HepG2 (cell line): Measurements from ENCODE around the gene SH2D3A. TPM values are rescaled to one million over a fixed set of nuclear protein-coding genes. Genes with fewer than 3 reads are reported as not detected.

Experiments
- ATAC-seq: fragments of 200-7000 bp; cut with Tn5 transposase; 3 replicates; pipeline ENCODE4 v1.9.1; 2020; ENCODE audit warnings: mild to moderate bottlenecking, moderate library complexity
- BruUV-seq: library from RNA; stranded (reverse); fragments of 400-500 nt; replicated peaks from 2 replicates; lab custom pipeline; 2021; lab: Mats Ljungman, UMichigan
- CTCF ChIA-PET: fragments of 300-600 bp; formaldehyde crosslinking; extraction: SDS; loops from one replicate; lab custom pipeline; 2021; ENCODE audit warnings: low total read pairs, inconsistent platforms, low intra/inter-chr PET ratio; lab: Yijun Ruan, JAX
- POLR2A ChIA-PET: fragments of 350-600 bp; sonication (Branson Sonifier 250); formaldehyde crosslinking; loops from one replicate; lab custom pipeline; 2020; ENCODE audit warnings: antibody characterized with exemption, inconsistent platforms; lab: Yijun Ruan, JAX
- DNase-seq: peaks from one replicate; pipeline ENCODE4 v3.0.0-alpha.2; 2015; ENCODE audit warnings: low spot score
- FAIRE-seq: peaks from 3 replicates; lab custom pipeline; 2011; peaks lifted over from hg19 to GRCh38; lab: Jason Lieb, UNC
- H2AFZ ChIP-seq: one replicate; pipeline ENCODE4 v1.6.1; 2011; ENCODE audit warnings: low read length, inconsistent platforms
- H3K27ac ChIP-seq: fragments of 300-600 bp; 3 replicates; pipeline ENCODE4 v1.8.0; 2011; ENCODE audit warnings: mixed run types, mild to moderate bottlenecking, mixed read lengths, low read length, inconsistent platforms; ENCODE audit not compliant: insufficient read depth; ENCODE audit errors: extremely low read length
- H3K27me3 ChIP-seq, 2 experiments: fragments of 200-600 bp in 1 of 2; 2 replicates in 1 of 2; 3 replicates in 1 of 2; pipeline versions ENCODE4 v1.6.0 to v1.8.0; 2011; ENCODE audit warnings: low read length in 2 of 2, mild to moderate bottlenecking in 2 of 2, moderate library complexity in 2 of 2, inconsistent platforms in 1 of 2; ENCODE audit not compliant: insufficient read depth in 2 of 2, control insufficient read depth in 1 of 2
- H3K36me3 ChIP-seq, 2 experiments: fragments of 200-600 bp in 1 of 2; replicated peaks in 1 of 2; 2 replicates in 1 of 2; 3 replicates in 1 of 2; pipeline versions ENCODE4 v1.5.1 to v1.8.0; 2011; ENCODE audit warnings: low read length in 2 of 2, inconsistent platforms in 1 of 2; ENCODE audit not compliant: insufficient read depth in 2 of 2, control insufficient read depth in 1 of 2
- H3K4me1 ChIP-seq: 2 replicates; pipeline ENCODE4 v1.5.1; 2012; ENCODE audit warnings: low read length, inconsistent platforms; ENCODE audit not compliant: insufficient read depth
- H3K4me2 ChIP-seq: 2 replicates; pipeline ENCODE4 v1.6.0; 2011; ENCODE audit warnings: low read depth, low read length, inconsistent platforms
- H3K4me3 ChIP-seq, 3 experiments: fragments of 200-600 bp in 1 of 3; sonication (generic), shearing (Covaris generic) in 1 of 3; replicated peaks in 1 of 3; 2 replicates each; pipeline ENCODE4 v1.5.1; 2011 to 2016; ENCODE audit warnings: low read length in 3 of 3, inconsistent platforms in 2 of 3, low read depth in 2 of 3, mild to moderate bottlenecking in 2 of 3, control low read depth in 1 of 3, mixed read lengths in 1 of 3; ENCODE audit not compliant: insufficient read depth in 1 of 3
- H3K79me2 ChIP-seq: one replicate; pipeline ENCODE4 v1.6.1; 2011; ENCODE audit warnings: low read length, inconsistent platforms; ENCODE audit not compliant: insufficient read depth
- H3K9ac ChIP-seq: 2 replicates; pipeline ENCODE4 v1.6.0; 2011; ENCODE audit warnings: mild to moderate bottlenecking, low read depth, low read length, inconsistent platforms; ENCODE audit not compliant: insufficient read depth
- H3K9me3 ChIP-seq: 2 replicates; pipeline ENCODE4 v1.5.1; 2012; ENCODE audit warnings: mild to moderate bottlenecking, low read length
- H4K20me1 ChIP-seq: 2 replicates; pipeline ENCODE4 v1.6.0; 2011; ENCODE audit warnings: inconsistent platforms, mild to moderate bottlenecking, low read length, moderate library complexity; ENCODE audit not compliant: insufficient read depth
- AKAP8 ChIP-seq: sonication (generic); formaldehyde crosslinking; IDR thresholded peaks from 2 replicates; pipeline ENCODE4 v1.5.1; 2020; ENCODE audit warnings: mild to moderate bottlenecking, missing genetic modification reagents
- ZEB1 ChIP-seq: IDR thresholded peaks from 2 replicates; pipeline ENCODE4 v1.6.1; 2012; ENCODE audit warnings: mild to moderate bottlenecking, low read depth, inconsistent platforms; ENCODE audit not compliant: insufficient replicate concordance
- WGBS: methylation state at CpG from one replicate; pipeline ENCODE4 v1.1.6; 2017; ENCODE audit warnings: low lambda C conversion rate; 5-methylcytosine and 5-hydroxymethylcytosine counted together
- in situ Hi-C: cut with HindIII; loops from 2 replicates; pipeline ENCODE4 v1.10.0; 2017; ENCODE audit warnings: low pct_unique_long_range_greater_than_20kb; ENCODE audit not compliant: extremely low pct_ligation_motif_present
- intact Hi-C: fragments of 100-400 bp; cut with micrococcal nuclease; formaldehyde crosslinking; loops from one replicate; pipeline ENCODE4 v1.10.0; 2022; ENCODE audit not compliant: unreplicated experiment
- polyA plus RNA-seq, 8 experiments: library from polyadenylated mRNA; depleted of rRNA in 3 of 8; stranded (reverse) in 7 of 8; unstranded in 1 of 8; fragments of >200 nt; fragmentation: Illumina TruSeq in 4 of 8; extraction: Trizol in 4 of 8; gene quantifications; 2 replicates each; pipeline versions ENCODE4 v1.2.1 to v1.2.3, GENCODE V29; 2011 to 2016; ENCODE audit warnings: low read depth in 4 of 8, missing spikeins in 1 of 8, mixed read lengths in 1 of 8; ENCODE audit not compliant: insufficient read depth in 1 of 8
- total RNA-seq, 5 experiments: library from RNA; depleted of rRNA; stranded (reverse); fragments of >200 nt; fragmentation: Illumina TruSeq; extraction: Trizol; gene quantifications; 2 replicates each; pipeline ENCODE4 v1.2.3, GENCODE V29; 2016; ENCODE audit warnings: low read depth in 1 of 5
- TF ChIP-seq, protein P1 (sequence below): IDR thresholded peaks from 2 replicates; pipeline ENCODE4 v1.4.0; 2020; ENCODE audit warnings: mild to moderate bottlenecking, missing genetic modification reagents
- TF ChIP-seq, protein P2 (sequence below): sonication (generic); formaldehyde crosslinking; IDR thresholded peaks from 2 replicates; pipeline ENCODE4 v1.4.0; 2020; ENCODE audit warnings: mild to moderate bottlenecking, low read depth, missing genetic modification reagents
- TF ChIP-seq, protein P3 (sequence below): sonication (generic); formaldehyde crosslinking; IDR thresholded peaks from 2 replicates; pipeline ENCODE4 v1.4.0; 2020; ENCODE audit warnings: low read depth, missing genetic modification reagents
- TF ChIP-seq, protein P4 (sequence below): sonication (generic); formaldehyde crosslinking; IDR thresholded peaks from 2 replicates; pipeline ENCODE4; 2020; ENCODE audit warnings: missing genetic modification reagents, mild to moderate bottlenecking, borderline replicate concordance

The SH2D3A gene
- total and polyA plus RNA-seq, 2 of the 13 experiments (the other 11 are each of a cell fraction or from before 2014, with no cell fraction given): 1.0 to 2.2 TPM

DNA sequence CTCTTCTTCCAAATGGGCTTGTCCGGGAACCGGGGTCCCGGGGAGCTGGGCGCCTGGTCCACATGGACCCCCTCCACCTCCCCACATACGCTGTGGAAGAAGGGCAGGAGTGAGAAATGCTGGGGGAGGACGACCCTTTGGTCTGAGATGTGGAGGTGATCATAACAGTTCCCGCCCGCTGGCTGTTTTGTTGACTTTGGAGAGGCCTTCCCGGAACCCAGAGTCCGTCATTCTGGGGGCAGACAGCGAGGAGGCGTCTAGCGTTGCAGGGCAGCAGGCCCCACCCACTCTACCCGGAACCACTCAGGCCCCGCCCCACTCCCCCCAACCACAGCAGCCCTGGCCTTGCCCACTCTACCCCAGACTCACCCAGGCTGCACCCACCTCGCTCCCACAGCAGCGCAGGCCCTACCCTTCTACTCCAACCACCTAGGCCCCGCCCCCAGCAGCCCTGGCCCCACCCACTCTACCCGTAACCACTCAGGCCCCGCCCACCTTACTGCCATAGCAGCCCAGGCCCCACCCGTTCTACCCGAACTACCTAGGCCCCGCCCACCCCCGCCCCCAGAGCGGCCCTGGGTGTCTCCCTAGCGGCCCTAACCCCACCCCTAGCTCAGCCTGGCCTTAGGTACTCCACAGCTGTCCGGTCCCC is 37.0 kb downstream of the SH2D3A start (continued):
- TF ChIP-seq, protein P1, sequence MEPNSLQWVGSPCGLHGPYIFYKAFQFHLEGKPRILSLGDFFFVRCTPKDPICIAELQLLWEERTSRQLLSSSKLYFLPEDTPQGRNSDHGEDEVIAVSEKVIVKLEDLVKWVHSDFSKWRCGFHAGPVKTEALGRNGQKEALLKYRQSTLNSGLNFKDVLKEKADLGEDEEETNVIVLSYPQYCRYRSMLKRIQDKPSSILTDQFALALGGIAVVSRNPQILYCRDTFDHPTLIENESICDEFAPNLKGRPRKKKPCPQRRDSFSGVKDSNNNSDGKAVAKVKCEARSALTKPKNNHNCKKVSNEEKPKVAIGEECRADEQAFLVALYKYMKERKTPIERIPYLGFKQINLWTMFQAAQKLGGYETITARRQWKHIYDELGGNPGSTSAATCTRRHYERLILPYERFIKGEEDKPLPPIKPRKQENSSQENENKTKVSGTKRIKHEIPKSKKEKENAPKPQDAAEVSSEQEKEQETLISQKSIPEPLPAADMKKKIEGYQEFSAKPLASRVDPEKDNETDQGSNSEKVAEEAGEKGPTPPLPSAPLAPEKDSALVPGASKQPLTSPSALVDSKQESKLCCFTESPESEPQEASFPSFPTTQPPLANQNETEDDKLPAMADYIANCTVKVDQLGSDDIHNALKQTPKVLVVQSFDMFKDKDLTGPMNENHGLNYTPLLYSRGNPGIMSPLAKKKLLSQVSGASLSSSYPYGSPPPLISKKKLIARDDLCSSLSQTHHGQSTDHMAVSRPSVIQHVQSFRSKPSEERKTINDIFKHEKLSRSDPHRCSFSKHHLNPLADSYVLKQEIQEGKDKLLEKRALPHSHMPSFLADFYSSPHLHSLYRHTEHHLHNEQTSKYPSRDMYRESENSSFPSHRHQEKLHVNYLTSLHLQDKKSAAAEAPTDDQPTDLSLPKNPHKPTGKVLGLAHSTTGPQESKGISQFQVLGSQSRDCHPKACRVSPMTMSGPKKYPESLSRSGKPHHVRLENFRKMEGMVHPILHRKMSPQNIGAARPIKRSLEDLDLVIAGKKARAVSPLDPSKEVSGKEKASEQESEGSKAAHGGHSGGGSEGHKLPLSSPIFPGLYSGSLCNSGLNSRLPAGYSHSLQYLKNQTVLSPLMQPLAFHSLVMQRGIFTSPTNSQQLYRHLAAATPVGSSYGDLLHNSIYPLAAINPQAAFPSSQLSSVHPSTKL (CRISPR knock-in tag): peak; percentile 79
- TF ChIP-seq, protein P2, sequence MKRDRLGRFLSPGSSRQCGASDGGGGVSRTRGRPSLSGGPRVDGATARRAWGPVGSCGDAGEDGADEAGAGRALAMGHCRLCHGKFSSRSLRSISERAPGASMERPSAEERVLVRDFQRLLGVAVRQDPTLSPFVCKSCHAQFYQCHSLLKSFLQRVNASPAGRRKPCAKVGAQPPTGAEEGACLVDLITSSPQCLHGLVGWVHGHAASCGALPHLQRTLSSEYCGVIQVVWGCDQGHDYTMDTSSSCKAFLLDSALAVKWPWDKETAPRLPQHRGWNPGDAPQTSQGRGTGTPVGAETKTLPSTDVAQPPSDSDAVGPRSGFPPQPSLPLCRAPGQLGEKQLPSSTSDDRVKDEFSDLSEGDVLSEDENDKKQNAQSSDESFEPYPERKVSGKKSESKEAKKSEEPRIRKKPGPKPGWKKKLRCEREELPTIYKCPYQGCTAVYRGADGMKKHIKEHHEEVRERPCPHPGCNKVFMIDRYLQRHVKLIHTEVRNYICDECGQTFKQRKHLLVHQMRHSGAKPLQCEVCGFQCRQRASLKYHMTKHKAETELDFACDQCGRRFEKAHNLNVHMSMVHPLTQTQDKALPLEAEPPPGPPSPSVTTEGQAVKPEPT (CRISPR knock-in tag): no peak
- no peak; the same call in 1 of the 2 replicates for TF ChIP-seq AKAP8

DNA sequence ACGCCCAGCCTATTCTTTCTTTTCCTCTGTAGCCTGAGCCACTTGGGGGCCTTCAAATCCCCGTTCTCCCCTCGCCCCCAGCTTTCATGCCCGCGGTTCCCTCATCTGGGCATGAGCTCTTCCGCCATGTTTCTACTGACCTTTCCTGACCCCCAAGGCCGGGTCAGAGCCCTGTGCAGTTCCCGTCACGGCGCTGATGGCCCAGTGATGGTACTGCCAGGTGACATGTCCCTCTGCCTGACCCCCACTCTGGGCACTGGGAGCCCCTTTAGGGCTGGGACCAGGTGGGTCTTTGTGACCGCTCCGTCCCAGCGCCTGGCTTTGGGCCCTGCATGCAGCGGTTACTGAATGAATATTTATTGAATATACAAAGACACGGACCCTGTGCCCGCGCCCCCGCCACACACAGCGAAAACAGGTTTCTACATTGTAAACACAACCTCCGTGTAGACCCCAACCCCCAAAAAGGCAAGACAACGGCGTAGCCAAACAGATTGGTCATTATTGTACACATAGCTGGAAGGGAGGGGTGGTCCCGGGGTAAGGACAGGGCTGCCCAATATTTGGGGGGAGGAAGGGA is 37.6 kb downstream of the SH2D3A start:
- intact Hi-C loops (loop anchor here (1.0 to 10.0 kb wide), 2 partner anchors 9 to 1145 kb away; partner anchors contain the start of genes C3 and PRR36), in situ Hi-C loops (no loop called here)
- ChIA-PET CTCF (no interaction called here), POLR2A (interaction anchor here (0.7 to 3.8 kb wide), 6 partner anchors 8 to 37 kb away, joined by 3 to 187 read pairs (median 24); partner anchors contain the start of genes C3 and GPR108)
- Histone ChIP-seq H3K79me2 (peaks cover 2% of the 10 kb centered on the region), H3K4me3 (peak overlapping the region; percentile 48 to 70 (median 63); a peak in 5 of 6 replicates), H2AFZ (no peak overlapping the region), H3K9ac (peak overlapping the region; percentile 86), H4K20me1 (no peaks in the 10 kb centered on the region), H3K27ac (peak overlapping the region; percentile 99), H3K27me3 (no peaks in the 10 kb centered on the region), H3K4me2 (peak overlapping the region; percentile 99), H3K36me3 (peaks cover 0 to 2% of the 10 kb centered on the region in 2 experiments; a peak in 2 of 5 replicates), H3K4me1 (peaks cover 71% of the 10 kb centered on the region), H3K9me3 (no peaks in the 10 kb centered on the region)
- WGBS: 27% methylated on average over 15 of the region's 23 CpGs
- FAIRE-seq (no peak), ATAC-seq (peak; percentile 7), DNase-seq (no peak)
- TSS peak; percentile 62 for BruUV-seq
- TF ChIP-seq, protein P3, sequence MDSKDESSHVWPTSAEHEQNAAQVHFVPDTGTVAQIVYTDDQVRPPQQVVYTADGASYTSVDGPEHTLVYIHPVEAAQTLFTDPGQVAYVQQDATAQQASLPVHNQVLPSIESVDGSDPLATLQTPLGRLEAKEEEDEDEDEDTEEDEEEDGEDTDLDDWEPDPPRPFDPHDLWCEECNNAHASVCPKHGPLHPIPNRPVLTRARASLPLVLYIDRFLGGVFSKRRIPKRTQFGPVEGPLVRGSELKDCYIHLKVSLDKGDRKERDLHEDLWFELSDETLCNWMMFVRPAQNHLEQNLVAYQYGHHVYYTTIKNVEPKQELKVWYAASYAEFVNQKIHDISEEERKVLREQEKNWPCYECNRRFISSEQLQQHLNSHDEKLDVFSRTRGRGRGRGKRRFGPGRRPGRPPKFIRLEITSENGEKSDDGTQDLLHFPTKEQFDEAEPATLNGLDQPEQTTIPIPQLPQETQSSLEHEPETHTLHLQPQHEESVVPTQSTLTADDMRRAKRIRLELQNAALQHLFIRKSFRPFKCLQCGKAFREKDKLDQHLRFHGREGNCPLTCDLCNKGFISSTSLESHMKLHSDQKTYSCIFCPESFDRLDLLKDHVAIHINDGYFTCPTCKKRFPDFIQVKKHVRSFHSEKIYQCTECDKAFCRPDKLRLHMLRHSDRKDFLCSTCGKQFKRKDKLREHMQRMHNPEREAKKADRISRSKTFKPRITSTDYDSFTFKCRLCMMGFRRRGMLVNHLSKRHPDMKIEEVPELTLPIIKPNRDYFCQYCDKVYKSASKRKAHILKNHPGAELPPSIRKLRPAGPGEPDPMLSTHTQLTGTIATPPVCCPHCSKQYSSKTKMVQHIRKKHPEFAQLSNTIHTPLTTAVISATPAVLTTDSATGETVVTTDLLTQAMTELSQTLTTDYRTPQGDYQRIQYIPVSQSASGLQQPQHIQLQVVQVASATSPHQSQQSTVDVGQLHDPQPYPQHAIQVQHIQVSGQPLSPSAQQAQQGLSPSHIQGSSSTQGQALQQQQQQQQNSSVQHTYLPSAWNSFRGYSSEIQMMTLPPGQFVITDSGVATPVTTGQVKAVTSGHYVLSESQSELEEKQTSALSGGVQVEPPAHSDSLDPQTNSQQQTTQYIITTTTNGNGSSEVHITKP (CRISPR knock-in tag): no peak
- TF ChIP-seq, protein P4, sequence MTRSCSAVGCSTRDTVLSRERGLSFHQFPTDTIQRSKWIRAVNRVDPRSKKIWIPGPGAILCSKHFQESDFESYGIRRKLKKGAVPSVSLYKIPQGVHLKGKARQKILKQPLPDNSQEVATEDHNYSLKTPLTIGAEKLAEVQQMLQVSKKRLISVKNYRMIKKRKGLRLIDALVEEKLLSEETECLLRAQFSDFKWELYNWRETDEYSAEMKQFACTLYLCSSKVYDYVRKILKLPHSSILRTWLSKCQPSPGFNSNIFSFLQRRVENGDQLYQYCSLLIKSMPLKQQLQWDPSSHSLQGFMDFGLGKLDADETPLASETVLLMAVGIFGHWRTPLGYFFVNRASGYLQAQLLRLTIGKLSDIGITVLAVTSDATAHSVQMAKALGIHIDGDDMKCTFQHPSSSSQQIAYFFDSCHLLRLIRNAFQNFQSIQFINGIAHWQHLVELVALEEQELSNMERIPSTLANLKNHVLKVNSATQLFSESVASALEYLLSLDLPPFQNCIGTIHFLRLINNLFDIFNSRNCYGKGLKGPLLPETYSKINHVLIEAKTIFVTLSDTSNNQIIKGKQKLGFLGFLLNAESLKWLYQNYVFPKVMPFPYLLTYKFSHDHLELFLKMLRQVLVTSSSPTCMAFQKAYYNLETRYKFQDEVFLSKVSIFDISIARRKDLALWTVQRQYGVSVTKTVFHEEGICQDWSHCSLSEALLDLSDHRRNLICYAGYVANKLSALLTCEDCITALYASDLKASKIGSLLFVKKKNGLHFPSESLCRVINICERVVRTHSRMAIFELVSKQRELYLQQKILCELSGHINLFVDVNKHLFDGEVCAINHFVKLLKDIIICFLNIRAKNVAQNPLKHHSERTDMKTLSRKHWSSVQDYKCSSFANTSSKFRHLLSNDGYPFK (CRISPR knock-in tag): 0 out of 2 replicates have a peak, but pooled peaks have one; percentile 9
- TF ChIP-seq ZEB1: peak; percentile 41
